ENCODE measurements around the gene CBLC. TPM values are rescaled to one million over a fixed set of nuclear protein-coding genes. Genes with fewer than 3 reads are reported as not detected.

The CBLC gene
- total and polyA plus RNA-seq, 10 of the 15 experiments (the other 5 are each of a cell fraction or from before 2014, with no cell fraction given) = not detected

- H3K4me3 ChIP-seq = no peak overlapping the region
- H3K9me3 ChIP-seq (replicated peaks; ENCODE audit: control insufficient read depth, insufficient read depth, low read length) = no peaks in the 10 kb centered on the region
- ChIA-PET RAD21 (ENCODE audit: unreplicated experiment) (interaction anchor here (1.0 to 1.5 kb wide), 3 partner anchors 9 to 39 kb away, joined by 4 to 6 read pairs (median 4); no protein-coding TSS in a partner anchor), SMC1A (ENCODE audit: uncharacterized antibody, unreplicated experiment) (interaction anchor here (0.6 to 1.3 kb wide), 5 partner anchors 8 to 51 kb away, joined by 3 to 5 read pairs (median 3); no protein-coding TSS in a partner anchor), CTCF (interaction anchor here (0.6 to 16.8 kb wide), 6 partner anchors 8 to 613 kb away, joined by 3 to 513 read pairs (median 6); no protein-coding TSS in a partner anchor), POLR2A (no interaction called here)
- no peaks in the 10 kb centered on the region for H4K20me1 ChIP-seq (ENCODE audit: control insufficient read depth, insufficient read depth)
- ATAC-seq (no peak), DNase-seq (ENCODE audit: low read depth, low spot score) (no peak), FAIRE-seq (no peak)
- H3K79me2 ChIP-seq (ENCODE audit: control insufficient read depth, insufficient read depth, low read length) = no peaks in the 10 kb centered on the region
- no peak overlapping the region for H2AFZ ChIP-seq (ENCODE audit: control insufficient read depth, low read depth, low read length)
- peaks cover 17% of the 10 kb centered on the region for H3K4me1 ChIP-seq (ENCODE audit: control insufficient read depth, insufficient read depth, low read length)
- in situ Hi-C loops (cut with MboI) = no loop called here
- WGBS (ENCODE audit: insufficient coverage, insufficient replicate concordance, low lambda C conversion rate, missing lambda C conversion rate) = 74% methylated on average over 11 of the region's 11 CpGs
- no peak overlapping the region for H3K9ac ChIP-seq (ENCODE audit: control insufficient read depth, insufficient read depth, low read length)
- BruUV-seq (replicated peaks) = no TSS peak
- intact Hi-C loops (cut with micrococcal nuclease; ENCODE audit: unreplicated experiment) = no loop called here
- no peak overlapping the region for H3K4me2 ChIP-seq (ENCODE audit: control insufficient read depth, insufficient read depth)
- no peaks in the 10 kb centered on the region for H3K27me3 ChIP-seq (replicated peaks in 1 of 2; ENCODE audit: control insufficient read depth in 2 of 2, insufficient read depth in 2 of 2, low read length in 1 of 2)
- no peak overlapping the region for H3K27ac ChIP-seq (ENCODE audit: control insufficient read depth, insufficient read depth)
- H3K36me3 ChIP-seq (ENCODE audit: control insufficient read depth in 2 of 2, insufficient read depth in 2 of 2, low read length in 1 of 2) = no peaks in the 10 kb centered on the region
- TF ChIP-seq ATF3 (IDR thresholded peaks at IDR 0.05; ENCODE audit: borderline replicate concordance, extremely low read depth, low read depth, low read length) (no peak), EGR1 (IDR thresholded peaks at IDR 0.05; ENCODE audit: borderline replicate concordance in 1 of 2, low read depth in 2 of 2, low read length in 2 of 2) (no peak), E2F4 (IDR thresholded peaks at IDR 0.05; ENCODE audit: low read depth, low read length) (no peak)
These were observed 45.3 kb upstream of the CBLC start for GRCh38 chr19:44732235-44733014.

Measured in GM12878 (cell line).